Measurements from ENCODE around the gene NFIC. TPM values are rescaled to one million over a fixed set of nuclear protein-coding genes. Genes with fewer than 3 reads are reported as not detected.

Gene NFIC
- total and polyA plus RNA-seq, 2 of the 4 experiments (the other 2 are of a cell fraction) = 21.9 to 32.1 TPM

GRCh38 chr19:3367628-3368440, 1.5 kb downstream of the NFIC start:
- H2AK5ac ChIP-seq (ENCODE audit: low read depth, low read length) = peak overlapping the region; percentile 87
- 2% methylated on average over 7 of the region's 24 CpGs; no CpG with 5 or more reads in 1 of the 2 experiments for WGBS, 2 experiments (ENCODE audit: extremely low coverage in 2 of 2, insufficient read length in 1 of 2)
- intact Hi-C loops (cut with micrococcal nuclease) (loop anchor here (2.0 kb wide), 1 partner anchor 37 kb away; no protein-coding TSS in a partner anchor), dilution Hi-C loops (cut with HindIII; ENCODE audit: low sequenced_read_pairs, unreplicated experiment) (no loop called here), in situ Hi-C loops (cut with MboI; ENCODE audit: low sequenced_read_pairs) (no loop called here)
- peak overlapping the region; percentile 62; the same call in 1 of the 2 replicates for H2BK120ac ChIP-seq (ENCODE audit: low read depth, low read length)
- CTCF ChIA-PET = no interaction called here
- peak overlapping the region; percentile 94 for H2BK5ac ChIP-seq (ENCODE audit: low read depth, low read length, poor library complexity, severe bottlenecking)
- H3K9me3 ChIP-seq (ENCODE audit: control insufficient read depth, insufficient read depth, low read length) = no peaks in the 10 kb centered on the region
- peak overlapping the region; percentile 97 for H3K27ac ChIP-seq (ENCODE audit: insufficient read depth, low read length)
- no peak overlapping the region for H2BK20ac ChIP-seq (ENCODE audit: low read depth, low read length)
- peak overlapping the region; percentile 95 for H3K14ac ChIP-seq (replicated peaks; ENCODE audit: low read depth, low read length)
- peaks cover 64% of the 10 kb centered on the region for H4K20me1 ChIP-seq (ENCODE audit: insufficient read depth, low read length)
- peaks cover 3 to 59% of the 10 kb centered on the region in 2 experiments; a peak in 3 of 4 replicates for H3K79me1 ChIP-seq (ENCODE audit: low read depth in 1 of 2, low read length in 2 of 2)
- peak overlapping the region; percentile 41; the same call in 1 of the 3 replicates for H2BK15ac ChIP-seq (ENCODE audit: low read depth, low read length)
- no peak for ATAC-seq (ENCODE audit: low read depth)
- H2AFZ ChIP-seq (replicated peaks; ENCODE audit: low read length, poor library complexity) = peak overlapping the region; percentile 43
- no peak for TF ChIP-seq POLR2A (IDR thresholded peaks at IDR 0.05; ENCODE audit: low read depth, low read length)
- TF ChIP-seq, protein P1, sequence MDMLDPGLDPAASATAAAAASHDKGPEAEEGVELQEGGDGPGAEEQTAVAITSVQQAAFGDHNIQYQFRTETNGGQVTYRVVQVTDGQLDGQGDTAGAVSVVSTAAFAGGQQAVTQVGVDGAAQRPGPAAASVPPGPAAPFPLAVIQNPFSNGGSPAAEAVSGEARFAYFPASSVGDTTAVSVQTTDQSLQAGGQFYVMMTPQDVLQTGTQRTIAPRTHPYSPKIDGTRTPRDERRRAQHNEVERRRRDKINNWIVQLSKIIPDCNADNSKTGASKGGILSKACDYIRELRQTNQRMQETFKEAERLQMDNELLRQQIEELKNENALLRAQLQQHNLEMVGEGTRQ (IDR thresholded peaks at IDR 0.05; ENCODE audit: low read depth, low read length) = peak; percentile 43; the same call in 1 of the 2 replicates
- POLR2A ChIA-PET (ENCODE audit: unreplicated experiment) = no interaction called here
- peak overlapping the region; percentile 93 for H3K4ac ChIP-seq (ENCODE audit: low read depth, low read length)
- no peaks in the 10 kb centered on the region; the same call in 1 of the 2 replicates for H3K9me1 ChIP-seq (ENCODE audit: insufficient read depth, low read length)
- peak overlapping the region; percentile 81 to 89; a peak in 3 of 4 replicates for H4K8ac ChIP-seq (ENCODE audit: low read depth in 2 of 2, low read length in 2 of 2)
- H3K23ac ChIP-seq (ENCODE audit: low read depth, low read length) = peak overlapping the region; percentile 97
- no TSS peak for BruUV-seq (replicated peaks)
- H3K18ac ChIP-seq (ENCODE audit: low read depth, low read length) = peak overlapping the region; percentile 18; the same call in 1 of the 2 replicates
- peak overlapping the region; percentile 93 for H3K4me2 ChIP-seq (ENCODE audit: low read depth, low read length)
- no peaks in the 10 kb centered on the region for H3K27me3 ChIP-seq (ENCODE audit: control insufficient read depth, insufficient read depth, low read length)
- H3K4me1 ChIP-seq (ENCODE audit: control insufficient read depth, insufficient read depth, low read length) = peaks cover 36% of the 10 kb centered on the region
- H2AK9ac ChIP-seq (replicated peaks; ENCODE audit: low read depth, low read length, poor library complexity) = peak overlapping the region; percentile 94
- peak overlapping the region; percentile 88 for H4K91ac ChIP-seq (ENCODE audit: insufficient read depth, low read depth, low read length)
- H4K5ac ChIP-seq (ENCODE audit: low read depth, low read length) = peak overlapping the region; percentile 12
- H3K36me3 ChIP-seq (ENCODE audit: control insufficient read depth, insufficient read depth, low read length) = peaks cover 3% of the 10 kb centered on the region
- peak overlapping the region; percentile 84 for H3K9ac ChIP-seq (ENCODE audit: low read depth, low read length)
- peak overlapping the region; percentile 89 for H3K4me3 ChIP-seq (ENCODE audit: insufficient read depth, low read depth, low read length)
- DNase-seq = no peak
- peak overlapping the region; percentile 63; the same call in 1 of the 2 replicates for H3K56ac ChIP-seq (ENCODE audit: extremely low read depth, insufficient read depth, low read length)
